ENCODE data around the gene OTUD7B. TPM values are rescaled to one million over a fixed set of nuclear protein-coding genes. Genes with fewer than 3 reads are reported as not detected.

The OTUD7B gene
- 11.9 and 13.7 TPM in 2 replicates for total RNA-seq

DNA sequence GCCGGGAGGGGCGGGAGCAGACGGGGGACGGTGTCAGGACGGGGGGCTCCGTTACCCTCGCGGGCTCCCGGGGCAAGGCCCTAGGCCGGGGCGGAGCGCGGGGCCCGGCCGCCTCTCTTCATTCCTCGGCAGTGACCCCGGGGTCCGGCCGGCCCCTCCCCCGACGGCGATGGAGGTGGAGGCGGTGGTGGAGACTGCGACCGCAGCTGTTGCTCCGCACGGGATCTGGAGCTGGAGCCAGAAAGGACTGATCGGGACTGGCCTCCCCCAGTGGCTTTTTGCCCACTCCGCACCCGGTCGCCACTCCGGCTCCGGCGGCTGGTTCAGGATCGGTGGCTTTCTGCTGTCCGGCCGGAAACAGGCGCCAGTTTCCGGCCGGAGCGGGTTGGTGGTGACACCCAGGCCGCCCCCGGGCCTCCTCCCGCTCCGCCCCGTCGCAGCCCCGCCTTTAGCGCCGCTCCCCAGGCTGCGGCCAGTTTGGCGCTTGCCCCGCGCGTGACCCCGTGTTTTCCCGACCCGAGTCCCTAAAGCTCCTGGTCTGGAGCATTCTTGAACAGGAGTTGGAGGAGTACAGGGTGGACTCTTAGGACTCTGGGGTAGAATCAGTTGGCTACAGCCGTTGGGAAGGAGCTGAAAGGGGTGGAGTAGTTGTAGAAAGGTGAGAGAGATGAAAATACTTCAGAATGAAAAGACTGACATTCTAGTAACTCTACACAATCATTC, at the start of gene OTUD7B:
Gene OTUD7B, minus strand, starts transcription at position 334 of the 723 bp plus-strand sequence. CDS start 33,216 bp downstream, outside the sequence.

DNA sequence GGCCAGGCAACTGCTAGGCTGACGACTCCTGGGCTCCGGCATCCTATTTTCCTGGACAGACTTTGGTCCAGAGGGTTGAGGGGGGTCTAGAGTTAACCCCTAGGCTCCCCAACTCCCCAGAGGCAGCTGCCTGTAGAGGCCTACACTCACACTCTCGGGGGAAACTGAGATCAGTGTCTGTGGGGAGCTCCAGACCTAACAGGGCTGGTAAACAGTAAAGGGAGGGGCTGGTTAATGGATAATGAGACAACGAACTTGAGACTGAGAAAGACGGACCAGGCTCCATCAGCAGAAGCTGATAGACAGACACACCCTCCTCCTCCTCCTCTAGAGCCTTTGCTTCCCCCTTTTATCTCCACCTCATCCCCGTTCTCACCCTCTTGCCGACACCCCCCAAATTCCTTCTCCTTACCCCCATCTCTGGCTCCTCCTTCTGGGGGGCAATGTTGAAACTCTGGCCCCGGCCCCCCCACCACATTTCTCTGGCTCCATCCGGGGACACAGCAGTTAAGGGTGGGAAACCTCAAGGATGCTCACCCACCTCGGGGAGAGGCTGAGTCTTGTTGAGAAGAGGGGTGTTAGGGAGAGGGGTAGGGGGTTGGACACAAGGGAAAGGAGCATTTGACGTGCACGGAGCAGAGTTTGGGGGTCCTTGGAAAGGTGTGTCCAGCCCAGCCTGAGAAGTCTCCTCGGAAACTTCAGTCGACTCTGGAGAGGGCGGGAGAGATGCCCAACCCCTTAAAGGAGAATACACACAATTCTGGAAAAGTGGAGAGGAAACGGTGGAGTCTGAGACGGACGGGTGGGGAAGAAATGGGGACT, 74.1 kb downstream of the OTUD7B start, which contains the start of gene MTMR11:
Gene MTMR11, minus strand, starts transcription at position 710 of the 822 bp plus-strand sequence. Its CDS starts 232 bp downstream, at position 478.

DNA sequence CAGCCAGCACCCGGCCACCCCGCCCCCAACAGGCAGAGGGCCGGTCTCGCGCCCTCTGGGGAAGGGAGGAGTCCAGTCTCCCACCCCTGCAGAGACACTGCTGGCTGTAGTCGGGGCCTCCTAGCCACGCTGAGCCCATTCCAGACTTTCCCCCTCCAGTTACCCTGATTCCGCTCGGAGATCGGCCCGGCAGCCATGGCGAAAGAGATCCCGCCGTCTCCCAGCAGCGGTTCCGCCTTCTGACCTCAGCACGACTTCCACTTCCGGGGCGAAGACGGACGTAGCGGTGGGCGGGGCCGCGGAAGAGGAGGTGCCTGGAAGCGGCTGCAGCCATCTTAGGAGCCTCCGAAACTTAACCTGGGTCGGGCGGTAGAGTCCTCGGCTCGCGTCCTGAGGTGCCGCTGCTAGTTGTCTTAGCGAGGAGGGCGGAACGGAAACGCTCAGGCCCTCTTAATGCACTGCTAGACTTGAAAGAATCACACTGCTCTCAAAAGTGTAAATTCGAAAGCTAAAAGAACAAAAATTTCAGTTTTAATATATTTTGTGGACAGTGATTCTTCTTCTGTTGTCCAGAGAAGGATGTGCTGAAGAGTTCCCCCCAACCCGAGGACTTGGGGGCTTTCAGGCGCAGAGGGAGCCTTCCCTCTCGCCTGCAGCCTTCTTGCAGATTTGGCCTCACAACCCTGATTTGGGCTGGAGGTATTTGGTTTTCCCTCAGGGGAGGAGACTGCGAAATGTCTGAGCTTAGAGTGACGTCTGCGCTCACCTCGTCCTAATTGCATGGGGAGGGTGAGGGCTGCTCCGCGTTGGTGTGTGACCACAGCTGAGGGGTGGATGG, 82.7 kb downstream of the OTUD7B start, which contains the start of gene SF3B4:
Gene SF3B4, minus strand, starts transcription at position 241 of the 838 bp plus-strand sequence. Its CDS starts 44 bp downstream, at position 197.

DNA sequence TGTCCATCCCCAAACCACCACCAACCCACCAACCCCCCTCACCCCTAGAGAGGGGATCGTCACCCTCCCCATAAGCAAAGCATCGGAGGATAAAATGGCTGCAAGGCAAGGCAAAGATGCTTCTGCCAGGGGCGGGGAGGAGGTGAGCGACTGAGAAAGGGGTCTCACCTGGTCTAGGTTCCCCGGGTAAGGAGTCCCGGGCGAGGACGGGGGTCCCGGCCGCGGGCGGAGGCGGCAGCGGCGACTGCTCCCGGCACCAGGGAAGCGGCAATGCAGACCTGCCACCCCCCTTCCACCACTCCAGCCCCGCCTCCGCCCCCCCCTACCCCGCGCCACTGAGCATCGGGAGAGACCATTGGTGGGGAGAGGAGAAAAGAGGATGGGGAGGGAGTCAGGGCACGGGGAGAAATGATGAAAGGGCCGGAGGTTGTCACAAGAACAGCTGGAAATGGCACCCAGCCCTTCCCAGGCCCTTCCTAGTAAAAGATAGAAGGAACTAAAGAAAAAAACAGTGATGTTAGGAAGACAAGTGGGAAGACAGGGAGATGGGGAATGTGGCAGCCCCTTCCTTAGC, 92.9 kb downstream of the OTUD7B start, which contains the start of gene SV2A:
Gene SV2A, minus strand, starts transcription at position 274 of the 574 bp plus-strand sequence. CDS start 4,004 bp downstream, outside the sequence.

DNA sequence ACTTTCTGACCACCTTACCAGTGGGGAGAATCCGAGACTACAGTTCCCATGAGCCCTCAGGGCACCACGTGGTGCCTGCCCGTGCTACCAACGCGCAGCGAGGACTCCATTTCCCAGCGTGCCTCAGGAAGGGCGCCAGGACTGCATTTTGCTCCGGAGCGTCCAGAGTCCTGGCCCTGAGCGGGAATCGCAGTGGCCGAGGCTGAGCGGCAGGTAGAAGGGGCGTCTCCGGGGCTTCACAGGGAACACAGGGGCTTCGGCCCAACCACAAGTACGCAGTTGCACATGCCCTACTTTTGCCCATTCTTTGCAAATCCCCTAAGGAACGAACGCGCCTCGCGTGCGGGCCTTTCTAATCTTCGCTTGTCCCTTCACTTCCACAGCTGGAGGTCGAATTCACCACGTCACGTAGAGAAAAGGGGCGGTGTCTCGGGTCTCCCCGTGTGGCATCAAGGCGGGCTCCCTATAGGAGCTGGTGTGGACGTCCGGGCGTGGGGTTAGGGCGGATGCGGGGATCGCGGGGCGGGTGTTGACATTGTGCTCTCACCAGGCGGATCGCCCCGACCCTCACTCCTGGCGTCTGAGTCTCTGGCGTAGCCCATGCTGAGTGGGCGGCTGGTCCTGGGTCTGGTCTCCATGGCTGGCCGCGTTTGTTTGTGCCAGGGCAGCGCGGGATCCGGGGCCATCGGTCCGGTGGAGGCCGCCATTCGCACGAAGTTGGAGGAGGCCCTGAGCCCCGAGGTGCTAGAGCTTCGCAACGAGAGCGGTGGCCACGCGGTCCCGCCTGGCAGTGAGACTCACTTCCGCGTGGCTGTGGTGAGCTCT, 110.9 kb downstream of the OTUD7B start, which contains the start of gene BOLA1:
Gene BOLA1, plus strand, starts transcription at position 109 of the 825 bp plus-strand sequence. Its CDS starts 492 bp downstream, at position 601.

Other genes starting within 250 kb of the OTUD7B start
- gene FCGR1A, start 228.0 kb downstream of the OTUD7B start, total RNA-seq, result not detected in 2 replicates
- 13.7 and 27.7 TPM in 2 replicates for gene BOLA1, start 111.2 kb downstream of the OTUD7B start, total RNA-seq
- 0.85 and 1.7 TPM in 2 replicates for gene SV2A, start 92.9 kb downstream of the OTUD7B start, total RNA-seq
- 9.6 and 13.4 TPM in 2 replicates for gene SF3B4, start 82.9 kb downstream of the OTUD7B start, total RNA-seq
- gene MTMR11, start 73.8 kb downstream of the OTUD7B start, total RNA-seq, result 2.3 and 6.3 TPM in 2 replicates
- 18.8 and 19.8 TPM in 2 replicates for gene VPS45, start 57.0 kb upstream of the OTUD7B start, total RNA-seq
- 3.8 and 18.3 TPM in 2 replicates for gene PLEKHO1, start 139.2 kb upstream of the OTUD7B start, total RNA-seq
- 11.1 and 11.5 TPM in 2 replicates for gene ANP32E, start 225.4 kb upstream of the OTUD7B start, total RNA-seq
- gene CA14, start 247.0 kb upstream of the OTUD7B start, total RNA-seq, result not detected in 2 replicates